Keratinocyte (primary cell): Measurements from ENCODE around the gene TMEM183A. TPM values are rescaled to one million over a fixed set of nuclear protein-coding genes. Genes with fewer than 3 reads are reported as not detected.

ENCODE experiments used
- DNase-seq: peaks from one replicate; pipeline ENCODE4 v3.0.0-alpha.2; 2011; ENCODE audit warnings: low read depth, missing footprints, low spot score
- FAIRE-seq: peaks from 2 replicates; lab custom pipeline; 2011; peaks lifted over from hg19 to GRCh38; lab: Jason Lieb, UNC
- H2AFZ ChIP-seq: 2 replicates; pipeline ENCODE4 v1.6.0; 2012; ENCODE audit warnings: low read length, control low read depth, inconsistent platforms; ENCODE audit not compliant: control insufficient read depth
- H3K27ac ChIP-seq: 2 replicates; pipeline ENCODE4 v1.5.1; 2011; ENCODE audit warnings: low read length; ENCODE audit not compliant: control insufficient read depth, insufficient read depth
- H3K27me3 ChIP-seq: 3 replicates; pipeline ENCODE4 v1.6.0; 2011; ENCODE audit warnings: low read length; ENCODE audit not compliant: control insufficient read depth, insufficient read depth; ENCODE audit errors: extremely low read depth
- H3K36me3 ChIP-seq, 2 experiments: 2 replicates in 1 of 2; 3 replicates in 1 of 2; pipeline ENCODE4 v1.5.1; 2011; ENCODE audit warnings: low read length in 2 of 2, mild to moderate bottlenecking in 1 of 2; ENCODE audit not compliant: control insufficient read depth in 2 of 2, insufficient read depth in 2 of 2; ENCODE audit errors: extremely low read depth in 1 of 2
- H3K4me1 ChIP-seq: 3 replicates; pipeline ENCODE4 v1.5.1; 2011; ENCODE audit warnings: low read length; ENCODE audit not compliant: control insufficient read depth, insufficient read depth; ENCODE audit errors: extremely low read depth
- H3K4me2 ChIP-seq: 3 replicates; pipeline ENCODE4 v1.6.0; 2011; ENCODE audit warnings: low read depth, low read length; ENCODE audit not compliant: control insufficient read depth, insufficient read depth; ENCODE audit errors: extremely low read depth
- H3K4me3 ChIP-seq, 3 experiments: fragments of 200-600 bp in 1 of 3; sonication (generic) in 1 of 3; 2 replicates in 2 of 3; 3 replicates in 1 of 3; pipeline ENCODE4 v1.5.1; 2011 to 2016; ENCODE audit warnings: low read length in 3 of 3, mild to moderate bottlenecking in 3 of 3, control low read depth in 2 of 3, inconsistent platforms in 1 of 3, low read depth in 1 of 3, mixed read lengths in 1 of 3, mixed run types in 1 of 3, moderate library complexity in 1 of 3; ENCODE audit not compliant: control insufficient read depth in 2 of 3, insufficient read depth in 2 of 3; ENCODE audit errors: extremely low read depth in 1 of 3
- H3K79me2 ChIP-seq: 2 replicates; pipeline ENCODE4 v1.6.0; 2012; ENCODE audit warnings: low read length; ENCODE audit not compliant: control insufficient read depth, insufficient read depth
- H3K9ac ChIP-seq: 3 replicates; pipeline ENCODE4 v1.6.0; 2011; ENCODE audit warnings: low read length; ENCODE audit not compliant: control insufficient read depth, insufficient read depth; ENCODE audit errors: extremely low read depth
- H3K9me1 ChIP-seq: 3 replicates; pipeline ENCODE4 v1.6.0; 2011; ENCODE audit warnings: low read length; ENCODE audit not compliant: control insufficient read depth, insufficient read depth; ENCODE audit errors: extremely low read depth
- H3K9me3 ChIP-seq: 2 replicates; pipeline ENCODE4 v1.5.1; 2012; ENCODE audit warnings: low read depth, low read length; ENCODE audit not compliant: control insufficient read depth
- H4K20me1 ChIP-seq: 3 replicates; pipeline ENCODE4 v1.6.0; 2011; ENCODE audit warnings: low read length; ENCODE audit not compliant: control insufficient read depth, insufficient read depth; ENCODE audit errors: extremely low read depth
- EZH2 ChIP-seq: IDR thresholded peaks from one replicate; pipeline ENCODE4 v1.6.1; 2012; ENCODE audit warnings: inconsistent platforms, mild to moderate bottlenecking, low read length, moderate library complexity
- dilution Hi-C: fragments of 300-500 bp; cut with MboI; formaldehyde crosslinking; loops from one replicate; pipeline ENCODE4 v1.7.0; 2020; ENCODE audit warnings: low sequenced_read_pairs; ENCODE audit not compliant: extremely low pct_ligation_motif_present
- polyA plus RNA-seq, 5 experiments: library from polyadenylated mRNA; depleted of rRNA in 3 of 5; stranded (reverse) in 3 of 5; stranded (forward) in 1 of 5; unstranded in 1 of 5; fragments of >200 nt; gene quantifications; 1 replicate in 1 of 5; 2 replicates in 3 of 5; 3 replicates in 1 of 5; pipeline versions ENCODE4 v1.2.1 to v1.2.3, GENCODE V29; 2011 to 2012; ENCODE audit warnings: missing spikeins in 2 of 5, low read depth in 1 of 5, low replicate concordance in 1 of 5
- TF ChIP-seq, protein P1 (sequence below), 3 experiments: IDR thresholded peaks in 1 of 3; conservative IDR thresholded peaks in 1 of 3; optimal IDR thresholded peaks in 1 of 3; 2 replicates in 2 of 3; 3 replicates in 1 of 3; pipeline versions ENCODE3 to v1.5.1; 2011; ENCODE audit warnings: low read length in 3 of 3, mild to moderate bottlenecking in 3 of 3, moderate library complexity in 2 of 3, control low read depth in 1 of 3, inconsistent platforms in 1 of 3; ENCODE audit not compliant: insufficient read depth in 2 of 3; ENCODE audit errors: extremely low read depth in 1 of 3

Gene TMEM183A
- polyA plus RNA-seq, 1 donor (not counting 4 experiments of a cell fraction or from before 2014, with no cell fraction given): 88.2 TPM

DNA sequence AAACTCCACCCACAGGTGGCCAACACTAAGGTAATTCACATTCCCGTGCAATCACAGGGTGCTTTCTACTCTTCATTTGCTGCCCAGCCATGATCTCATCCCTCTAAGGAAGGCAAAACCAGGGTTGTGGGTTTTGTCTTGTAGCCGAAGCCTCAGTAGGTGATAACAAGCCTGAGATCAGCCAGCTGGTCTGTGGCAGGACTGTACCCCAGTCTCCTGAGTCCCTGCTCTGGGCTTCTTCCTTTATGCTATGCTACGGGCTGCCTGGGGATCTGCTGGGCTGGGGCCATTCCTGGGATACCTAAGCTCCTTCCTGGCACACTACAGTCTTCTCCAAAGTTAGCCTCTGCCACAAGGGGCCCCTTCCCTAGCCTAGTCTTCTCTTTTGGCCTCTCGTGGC lies 29.0 kb downstream of the TMEM183A start:
- Histone ChIP-seq H3K9ac (no peak overlapping the region), H3K4me3 (no peak overlapping the region), H3K4me1 (peaks cover 23% of the 10 kb centered on the region), H3K9me1 (no peaks in the 10 kb centered on the region), H2AFZ (no peak overlapping the region), H3K4me2 (no peak overlapping the region), H3K79me2 (no peaks in the 10 kb centered on the region), H3K9me3 (no peaks in the 10 kb centered on the region), H3K27ac (no peak overlapping the region), H3K27me3 (peaks cover 5% of the 10 kb centered on the region), H4K20me1 (peaks cover 5% of the 10 kb centered on the region), H3K36me3 (no peaks in the 10 kb centered on the region)
- TF ChIP-seq, protein P1, sequence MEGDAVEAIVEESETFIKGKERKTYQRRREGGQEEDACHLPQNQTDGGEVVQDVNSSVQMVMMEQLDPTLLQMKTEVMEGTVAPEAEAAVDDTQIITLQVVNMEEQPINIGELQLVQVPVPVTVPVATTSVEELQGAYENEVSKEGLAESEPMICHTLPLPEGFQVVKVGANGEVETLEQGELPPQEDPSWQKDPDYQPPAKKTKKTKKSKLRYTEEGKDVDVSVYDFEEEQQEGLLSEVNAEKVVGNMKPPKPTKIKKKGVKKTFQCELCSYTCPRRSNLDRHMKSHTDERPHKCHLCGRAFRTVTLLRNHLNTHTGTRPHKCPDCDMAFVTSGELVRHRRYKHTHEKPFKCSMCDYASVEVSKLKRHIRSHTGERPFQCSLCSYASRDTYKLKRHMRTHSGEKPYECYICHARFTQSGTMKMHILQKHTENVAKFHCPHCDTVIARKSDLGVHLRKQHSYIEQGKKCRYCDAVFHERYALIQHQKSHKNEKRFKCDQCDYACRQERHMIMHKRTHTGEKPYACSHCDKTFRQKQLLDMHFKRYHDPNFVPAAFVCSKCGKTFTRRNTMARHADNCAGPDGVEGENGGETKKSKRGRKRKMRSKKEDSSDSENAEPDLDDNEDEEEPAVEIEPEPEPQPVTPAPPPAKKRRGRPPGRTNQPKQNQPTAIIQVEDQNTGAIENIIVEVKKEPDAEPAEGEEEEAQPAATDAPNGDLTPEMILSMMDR (optimal IDR thresholded peaks at IDR 0.05 in 1 of 3, IDR thresholded peaks at IDR 0.05 in 1 of 3, conservative IDR thresholded peaks at IDR 0.05 in 1 of 3; ENCODE audit: extremely low read depth in 1 of 3, insufficient read depth in 2 of 3, low read length in 3 of 3): no peak
- no peak for TF ChIP-seq EZH2
- DNase-seq: no peak
- dilution Hi-C loops: loop anchor here (25.0 kb wide), 1 partner anchor 226 kb away; no protein-coding TSS in a partner anchor
- FAIRE-seq: no peak

DNA sequence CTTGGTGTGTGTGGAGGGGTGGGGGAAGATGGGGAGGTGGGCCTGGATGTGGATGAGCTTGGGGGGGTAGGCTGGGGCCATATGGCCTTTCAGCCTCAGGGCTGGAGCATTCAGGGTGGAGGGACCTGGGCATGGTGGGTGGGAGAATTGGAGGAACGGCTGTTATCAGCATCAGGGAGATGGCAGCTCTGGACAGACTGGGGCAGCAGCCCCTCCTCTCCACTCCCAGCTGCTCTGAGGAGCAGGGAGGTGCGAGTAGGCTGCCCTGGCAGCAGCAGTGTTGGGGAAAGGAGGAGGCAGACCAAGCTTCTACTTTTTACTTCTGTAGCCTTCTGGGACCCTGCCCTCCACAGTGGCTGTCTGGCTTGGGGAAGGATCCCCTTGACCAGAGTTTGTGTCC lies 29.4 kb downstream of the TMEM183A start:
- DNase-seq (no peak), FAIRE-seq (no peak)
- dilution Hi-C loops: loop anchor here (25.0 kb wide), 1 partner anchor 226 kb away; no protein-coding TSS in a partner anchor
- Histone ChIP-seq H2AFZ (no peak overlapping the region), H3K4me3 (no peak overlapping the region), H3K27me3 (peaks cover 5% of the 10 kb centered on the region), H3K9me3 (no peaks in the 10 kb centered on the region), H3K4me1 (peaks cover 23% of the 10 kb centered on the region), H3K36me3 (no peaks in the 10 kb centered on the region), H3K9me1 (no peaks in the 10 kb centered on the region), H3K9ac (no peak overlapping the region), H3K27ac (no peak overlapping the region), H3K4me2 (no peak overlapping the region), H3K79me2 (no peaks in the 10 kb centered on the region), H4K20me1 (peaks cover 5% of the 10 kb centered on the region)
- no peak for TF ChIP-seq EZH2
- TF ChIP-seq, protein P1 (optimal IDR thresholded peaks at IDR 0.05 in 1 of 3, IDR thresholded peaks at IDR 0.05 in 1 of 3, conservative IDR thresholded peaks at IDR 0.05 in 1 of 3; ENCODE audit: extremely low read depth in 1 of 3, insufficient read depth in 2 of 3, low read length in 3 of 3): no peak
